Activated CD8-positive, alpha-beta memory T cell treated with anti-CD3 and anti-CD28 coated beads for 24 hours (primary cell): ENCODE measurements around the gene NMNAT2.
"Not testable (repeated sequence)": the region's sequence is repeated elsewhere in the genome, so short reads cannot be mapped to it uniquely, and the experiment has no call there.

ENCODE experiments used
- DNase-seq: peaks from one replicate; pipeline ENCODE4 v3.0.0-alpha.2; 2020

Gene NMNAT2

GRCh38 chr1:183417772-183418491 lies at the start of gene NMNAT2:
Gene NMNAT2, minus strand, starts transcription at chr1:183418380. Its CDS starts 113 bp downstream, at chr1:183418267.
- DNase-seq: no peak

DNA sequence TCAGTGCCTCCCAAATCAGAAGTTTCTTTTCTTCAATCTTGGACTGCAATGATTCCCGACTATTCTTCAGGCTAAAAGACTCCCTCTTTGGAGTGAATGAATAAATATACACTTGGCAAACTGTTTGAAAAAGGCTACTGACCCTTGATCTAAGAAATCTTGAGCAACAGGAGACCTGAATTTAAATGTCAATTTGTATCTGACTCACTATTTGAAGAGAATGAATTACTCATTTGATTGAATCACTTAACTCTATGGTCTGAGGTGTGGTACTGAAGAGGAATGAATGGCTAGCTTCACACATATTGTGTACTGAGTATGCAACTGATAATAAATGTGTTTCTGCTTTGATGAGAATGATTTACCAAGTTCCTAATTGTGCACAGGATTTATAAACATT lies 49.5 kb upstream of the NMNAT2 start:
- no peak for DNase-seq

GRCh38 chr1:183466781-183467180 lies 48.6 kb upstream of the NMNAT2 start:
- no peak for DNase-seq

DNA sequence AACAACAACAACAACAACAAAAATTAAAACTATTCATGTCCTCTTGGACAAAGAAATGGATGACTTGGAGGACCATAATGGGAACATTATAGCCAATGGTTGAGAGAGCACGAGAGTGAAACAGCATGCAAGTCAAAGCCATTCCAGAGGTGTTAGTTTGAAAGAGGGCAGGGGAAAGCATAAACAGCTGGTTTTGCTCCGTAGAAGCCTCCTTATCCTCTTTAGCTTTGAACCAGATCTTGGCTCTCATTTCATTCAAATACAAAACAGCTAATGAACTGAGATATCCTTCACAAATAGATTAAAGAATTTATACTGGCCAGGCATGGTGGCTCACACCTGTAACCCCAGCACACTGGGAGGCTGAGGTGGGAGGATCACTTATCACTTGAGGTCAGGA lies 45.4 kb upstream of the NMNAT2 start:
- no peak for DNase-seq

GRCh38 chr1:183461350-183461749 lies 43.2 kb upstream of the NMNAT2 start:
- no peak for DNase-seq

GRCh38 chr1:183460596-183460995 lies 42.4 kb upstream of the NMNAT2 start:
- no peak for DNase-seq

DNA sequence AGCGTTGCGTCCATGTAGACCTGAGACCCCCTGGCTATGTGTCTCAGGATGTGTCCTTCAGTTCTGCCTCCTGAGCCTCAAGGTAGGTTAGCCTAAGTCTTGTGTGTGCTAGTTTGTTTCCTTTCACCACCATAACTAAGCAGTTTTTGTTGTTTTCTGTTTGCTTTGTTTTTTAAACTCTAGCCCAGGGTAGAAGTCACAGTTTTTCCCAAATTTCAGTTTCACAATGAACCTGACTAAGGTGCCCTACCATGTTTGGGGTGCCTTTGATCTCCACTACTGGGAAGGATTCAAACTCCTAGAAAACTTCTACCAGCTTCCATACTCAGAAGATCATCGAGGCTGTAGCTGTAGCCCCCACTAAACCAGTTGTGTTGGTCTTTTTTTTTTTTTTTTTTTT lies 39.3 kb upstream of the NMNAT2 start:
- no peak for DNase-seq

DNA sequence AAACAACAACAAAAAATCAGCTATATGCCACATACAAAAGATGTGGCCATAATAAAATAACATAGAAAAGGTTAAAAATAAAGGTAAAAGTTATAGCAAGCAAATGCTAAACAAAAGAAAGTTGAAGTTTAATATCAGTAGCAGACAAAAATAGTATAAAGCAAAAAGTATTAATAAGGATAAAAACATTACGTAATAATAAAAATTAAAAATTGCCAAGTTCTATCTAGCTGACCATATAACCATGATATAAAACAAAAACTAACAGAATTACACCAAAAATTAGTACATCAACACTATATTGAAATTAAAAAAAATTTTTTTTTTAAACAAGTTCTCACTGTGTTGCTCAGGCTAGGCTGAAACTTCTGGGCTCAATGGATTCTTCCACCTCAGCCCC lies 38.6 kb upstream of the NMNAT2 start:
- no peak for DNase-seq

DNA sequence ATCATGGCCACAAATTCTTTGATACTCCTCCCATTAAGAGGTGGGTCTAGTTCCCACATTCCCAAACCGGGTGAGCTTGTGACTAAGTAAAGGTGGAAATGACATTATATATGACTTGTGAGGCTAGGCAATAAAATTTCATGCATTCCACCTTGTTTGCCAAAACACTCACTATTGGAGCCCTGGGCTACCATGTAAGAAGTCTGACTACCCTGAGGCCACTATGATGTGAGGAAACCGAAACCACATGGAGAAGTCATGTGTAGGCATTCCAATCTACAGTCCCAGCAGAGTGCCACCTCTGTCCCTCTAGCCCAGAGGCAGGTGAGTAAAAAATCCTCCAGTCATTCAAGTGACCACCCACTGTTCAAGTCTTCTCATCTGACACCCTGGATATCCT lies 36.2 kb upstream of the NMNAT2 start:
- no peak for DNase-seq

DNA sequence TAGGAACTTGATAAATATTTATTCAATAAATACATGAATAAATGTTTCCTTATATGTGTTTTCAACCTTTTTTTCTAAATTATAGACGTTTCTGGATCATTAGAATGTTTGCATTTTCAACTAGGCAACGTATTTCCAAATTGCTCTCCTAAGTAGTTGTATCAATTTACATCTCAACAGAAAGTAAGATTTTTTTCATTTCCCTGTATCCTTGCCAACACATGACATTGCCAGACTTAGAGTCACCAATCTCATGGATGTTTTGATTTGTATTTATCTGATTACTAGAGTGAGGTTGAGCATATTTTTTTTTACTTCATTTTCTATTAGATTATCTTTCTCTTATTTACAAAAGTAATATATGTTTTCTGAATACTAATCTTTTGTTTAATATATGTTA lies 31.9 kb upstream of the NMNAT2 start:
- DNase-seq: no peak

- no peak for DNase-seq
These were observed 31.1 kb upstream of the NMNAT2 start for GRCh38 chr1:183449223-183449770.

DNA sequence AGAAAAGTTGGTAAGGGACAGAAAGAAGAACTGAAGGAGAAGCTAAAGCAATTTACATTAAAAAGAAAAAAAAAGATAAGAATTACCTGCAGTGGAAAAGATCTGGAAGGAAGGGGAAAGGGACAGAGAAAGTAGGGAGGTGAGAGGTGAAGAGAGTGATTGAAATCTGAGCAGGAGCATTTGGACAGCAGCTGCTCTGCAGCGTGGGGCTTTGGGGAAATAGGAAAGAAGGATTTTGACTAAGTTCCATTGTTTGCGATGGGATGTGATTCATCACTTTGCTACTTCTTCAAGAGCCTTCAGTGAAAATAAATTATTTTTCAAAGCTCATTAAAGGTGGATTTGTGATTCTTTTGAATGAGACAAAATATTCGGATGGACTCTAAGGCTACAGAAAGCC lies 26.1 kb upstream of the NMNAT2 start:
- DNase-seq: no peak

GRCh38 chr1:183443466-183443865 lies 25.3 kb upstream of the NMNAT2 start:
- no peak for DNase-seq

DNA sequence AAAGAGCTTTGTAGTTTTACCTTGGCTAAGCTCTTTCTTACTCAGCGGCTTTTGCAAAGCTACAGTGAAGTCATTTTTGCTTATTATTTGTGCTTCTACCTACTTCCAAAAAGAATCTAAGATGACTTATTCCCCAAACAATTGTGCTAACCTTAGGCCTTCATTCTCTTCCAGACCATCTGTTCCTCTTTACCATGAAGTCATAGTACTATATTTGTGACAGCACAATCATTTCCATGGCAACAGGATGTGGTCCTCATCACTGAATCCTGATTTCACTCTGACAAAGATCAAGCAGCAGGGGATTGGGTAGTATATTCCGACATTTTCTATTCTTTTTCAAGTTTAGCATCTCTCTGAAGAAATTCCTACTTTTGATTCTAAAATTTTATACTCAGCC lies 24.8 kb upstream of the NMNAT2 start:
- DNase-seq: no peak

DNA sequence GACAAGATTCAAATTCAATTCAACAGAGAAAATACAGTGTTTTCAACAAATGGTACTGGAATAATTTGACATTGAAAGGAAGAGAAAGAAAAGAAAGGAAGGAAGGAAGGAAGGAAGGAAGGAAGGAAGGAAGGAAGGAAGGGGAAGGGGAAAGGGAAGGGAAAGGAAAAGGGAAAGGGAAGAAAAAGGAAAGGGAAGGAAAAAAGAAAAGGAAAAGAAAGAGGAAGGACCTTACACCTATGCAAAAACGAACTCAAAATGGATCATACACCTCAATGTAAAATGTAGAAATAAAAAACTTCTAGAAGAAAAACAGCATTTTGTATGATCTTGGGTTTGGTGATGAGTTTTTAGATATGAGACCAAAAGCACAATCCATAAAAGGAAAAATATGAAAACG lies 19.9 kb upstream of the NMNAT2 start:
- no peak for DNase-seq

- DNase-seq: no peak
These were observed 17.3 kb upstream of the NMNAT2 start for GRCh38 chr1:183435497-183435896.

DNA sequence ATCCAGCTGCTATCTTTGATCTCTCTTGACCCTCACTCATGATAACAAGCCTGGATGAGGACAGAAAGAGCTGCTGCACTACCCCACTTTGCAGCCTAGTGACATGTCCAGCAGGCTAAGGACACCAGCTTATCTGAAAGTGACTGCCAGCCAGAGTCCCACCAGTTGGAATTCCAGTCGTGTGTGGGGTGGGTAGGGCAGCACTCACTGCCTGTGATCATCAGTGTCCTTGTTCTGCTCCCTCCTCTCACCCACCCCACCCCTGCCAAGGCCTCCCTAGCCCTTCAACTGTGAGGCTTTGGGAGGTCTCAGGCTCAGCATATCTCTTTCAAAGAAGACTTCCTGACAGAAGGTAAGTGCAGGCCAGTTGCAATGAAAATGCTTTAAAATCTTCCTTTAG lies 15.5 kb upstream of the NMNAT2 start:
- DNase-seq: no peak

- no peak for DNase-seq
These were observed 14.3 kb upstream of the NMNAT2 start for GRCh38 chr1:183432548-183432875.

DNA sequence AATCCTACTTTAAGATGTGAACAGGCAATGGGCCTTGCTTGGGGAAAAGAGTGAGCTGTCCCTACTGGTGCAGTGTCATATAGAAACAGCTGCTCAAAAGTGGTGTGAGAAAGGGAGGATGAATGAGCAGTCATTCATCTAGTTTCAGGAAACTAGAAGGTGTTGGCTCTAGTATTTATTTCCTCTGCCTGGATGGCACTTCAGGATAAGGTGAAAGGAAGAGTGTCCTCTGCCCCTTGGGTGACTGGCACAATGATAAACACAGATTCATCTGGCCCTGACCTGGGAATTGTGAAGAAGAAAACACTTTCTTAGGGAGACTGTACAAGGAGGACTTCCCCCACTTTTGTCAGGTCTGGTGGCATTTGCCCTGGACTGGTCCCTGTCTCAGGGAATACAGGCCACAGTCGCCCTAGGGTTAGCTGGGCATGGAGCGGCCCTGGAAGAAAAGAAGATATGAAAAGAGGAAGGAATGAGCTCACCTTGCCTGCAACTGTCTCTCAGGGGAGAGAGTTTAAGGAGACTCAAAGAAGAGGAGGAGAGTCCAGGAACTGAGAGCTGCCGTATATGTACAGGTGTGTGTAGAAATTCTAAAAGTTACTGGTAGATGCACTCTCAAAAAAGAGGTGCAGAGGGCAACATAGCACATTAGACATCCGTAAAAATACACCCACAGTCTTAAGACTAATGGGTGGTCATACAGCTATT lies 13.8 kb upstream of the NMNAT2 start:
- DNase-seq: no peak

DNA sequence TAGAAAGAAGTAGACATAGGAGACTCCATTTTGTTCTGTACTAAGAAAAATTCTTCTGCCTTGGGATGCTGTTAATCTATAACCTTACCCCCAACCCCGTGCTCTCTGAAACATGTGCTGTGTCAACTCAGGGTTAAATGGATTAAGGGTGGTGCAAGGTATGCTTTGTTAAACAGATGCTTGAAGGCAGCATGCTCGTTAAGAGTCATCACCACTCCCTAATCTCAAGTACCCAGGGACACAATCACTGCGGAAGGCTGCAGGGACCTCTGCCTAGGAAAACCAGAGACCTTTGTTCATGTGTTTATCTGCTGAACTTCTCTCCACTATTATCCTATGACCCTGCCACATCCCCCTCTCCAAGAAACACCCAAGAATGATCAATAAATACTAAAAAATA lies 9.4 kb upstream of the NMNAT2 start:
- DNase-seq: not testable (repeated sequence)

GRCh38 chr1:183424691-183425090 lies 6.5 kb upstream of the NMNAT2 start:
- no peak for DNase-seq

DNA sequence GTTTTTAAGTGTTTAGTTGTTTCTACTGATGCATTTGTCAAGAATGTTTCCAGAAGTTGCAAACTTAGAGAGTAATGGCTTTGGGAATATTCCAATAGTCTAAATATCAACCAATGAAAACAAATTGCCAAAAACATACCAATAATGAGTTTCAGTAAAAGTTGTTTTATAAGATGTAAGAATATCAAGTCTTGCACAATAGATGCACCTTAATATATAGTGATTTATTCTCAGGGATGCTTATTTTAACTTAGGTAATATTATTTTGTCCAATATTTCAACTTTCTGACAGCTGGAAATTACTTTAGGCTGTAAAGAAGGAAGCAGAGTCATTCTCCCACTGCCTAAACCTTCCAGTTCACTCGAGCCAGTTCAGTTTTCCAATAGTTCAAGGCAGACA lies 5.4 kb upstream of the NMNAT2 start:
- no peak for DNase-seq

- DNase-seq: no peak
These were observed 1.2 kb upstream of the NMNAT2 start for GRCh38 chr1:183419399-183419798.

- DNase-seq: no peak
These were observed 516 bp upstream of the NMNAT2 start for GRCh38 chr1:183418696-183419095.
